HL-60 (cell line): ENCODE data around the gene GRIK2.

Experiments used
- CTCF ChIP-seq: IDR thresholded peaks from one replicate; pipeline ENCODE4 v1.5.1; 2011; ENCODE audit warnings: low read length, control low read depth, inconsistent platforms; ENCODE audit not compliant: insufficient read depth
- GABPA ChIP-seq: IDR thresholded peaks from 2 replicates; pipeline ENCODE4 v1.6.1; 2012; ENCODE audit warnings: low read depth
- POLR2AphosphoS5 ChIP-seq: IDR thresholded peaks from 2 replicates; pipeline ENCODE4 v1.6.1; 2012; ENCODE audit warnings: low read depth
- REST ChIP-seq: IDR thresholded peaks from 2 replicates; pipeline ENCODE4 v1.6.1; 2012; ENCODE audit warnings: low read depth; ENCODE audit not compliant: insufficient replicate concordance

- TF ChIP-seq POLR2AphosphoS5 (no peak), REST (no peak), CTCF (no peak), GABPA (no peak)
These were observed 46.3 kb downstream of the GRIK2 start for GRCh38 chr6:101439790-101440189.
